Bronchial epithelial cell (primary cell): ENCODE data around the gene TIMM17A. TPM values are rescaled to one million over a fixed set of nuclear protein-coding genes. Genes with fewer than 3 reads are reported as not detected.

Experiments used
- DNase-seq: peaks from one replicate; pipeline ENCODE4 v3.0.0-alpha.2; 2010; ENCODE audit warnings: low read depth
- FAIRE-seq: peaks from 2 replicates; lab custom pipeline; 2011; peaks lifted over from hg19 to GRCh38; lab: Jason Lieb, UNC
- H3K27me3 ChIP-seq: 2 replicates; pipeline ENCODE4 v1.5.1; 2011; ENCODE audit warnings: low read length; ENCODE audit not compliant: control insufficient read depth, insufficient read depth
- H3K36me3 ChIP-seq: 2 replicates; pipeline ENCODE4 v1.5.1; 2011; ENCODE audit warnings: low read length; ENCODE audit not compliant: control insufficient read depth, insufficient read depth
- H3K4me3 ChIP-seq: 2 replicates; pipeline ENCODE4 v1.5.1; 2011; ENCODE audit warnings: mild to moderate bottlenecking, low read depth, low read length, control low read depth
- total RNA-seq: library from RNA; depleted of rRNA; stranded (reverse); fragments of >200 nt; gene quantifications from 2 replicates; pipeline ENCODE4 v1.2.1, GENCODE V29; 2014
- TF ChIP-seq, protein P1 (sequence below): IDR thresholded peaks from 2 replicates; pipeline ENCODE4 v1.5.1; 2011; ENCODE audit warnings: mild to moderate bottlenecking, moderate library complexity, low read length, control low read depth, inconsistent platforms; ENCODE audit not compliant: insufficient read depth, severe bottlenecking

Gene TIMM17A
- total RNA-seq, 1 donor from 2014 or later = 53.4 TPM

DNA sequence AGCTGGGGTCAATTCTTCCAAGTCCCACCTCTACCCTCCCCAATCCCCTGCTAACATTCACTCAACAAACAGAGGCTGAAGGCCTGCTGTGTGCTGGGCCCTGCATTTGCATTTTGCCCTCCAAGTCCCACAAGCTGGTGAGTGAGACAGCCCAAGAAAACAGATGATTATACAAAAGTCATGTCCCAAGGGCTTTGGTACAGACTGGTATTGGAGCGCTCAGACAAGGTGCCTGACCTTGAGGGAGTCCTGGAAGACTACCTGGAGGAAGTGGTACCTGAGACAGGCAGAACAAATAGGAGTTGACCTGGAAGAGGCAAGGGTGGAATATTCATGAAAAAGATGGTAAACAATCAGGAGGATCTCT is 13.2 kb upstream of the TIMM17A start:
- no peak for DNase-seq
- no peak for FAIRE-seq
- TF ChIP-seq, protein P1, sequence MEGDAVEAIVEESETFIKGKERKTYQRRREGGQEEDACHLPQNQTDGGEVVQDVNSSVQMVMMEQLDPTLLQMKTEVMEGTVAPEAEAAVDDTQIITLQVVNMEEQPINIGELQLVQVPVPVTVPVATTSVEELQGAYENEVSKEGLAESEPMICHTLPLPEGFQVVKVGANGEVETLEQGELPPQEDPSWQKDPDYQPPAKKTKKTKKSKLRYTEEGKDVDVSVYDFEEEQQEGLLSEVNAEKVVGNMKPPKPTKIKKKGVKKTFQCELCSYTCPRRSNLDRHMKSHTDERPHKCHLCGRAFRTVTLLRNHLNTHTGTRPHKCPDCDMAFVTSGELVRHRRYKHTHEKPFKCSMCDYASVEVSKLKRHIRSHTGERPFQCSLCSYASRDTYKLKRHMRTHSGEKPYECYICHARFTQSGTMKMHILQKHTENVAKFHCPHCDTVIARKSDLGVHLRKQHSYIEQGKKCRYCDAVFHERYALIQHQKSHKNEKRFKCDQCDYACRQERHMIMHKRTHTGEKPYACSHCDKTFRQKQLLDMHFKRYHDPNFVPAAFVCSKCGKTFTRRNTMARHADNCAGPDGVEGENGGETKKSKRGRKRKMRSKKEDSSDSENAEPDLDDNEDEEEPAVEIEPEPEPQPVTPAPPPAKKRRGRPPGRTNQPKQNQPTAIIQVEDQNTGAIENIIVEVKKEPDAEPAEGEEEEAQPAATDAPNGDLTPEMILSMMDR = no peak
- no peaks in the 10 kb centered on the region for H3K36me3 ChIP-seq
- H3K4me3 ChIP-seq = no peak overlapping the region
- peaks cover 8% of the 10 kb centered on the region for H3K27me3 ChIP-seq

DNA sequence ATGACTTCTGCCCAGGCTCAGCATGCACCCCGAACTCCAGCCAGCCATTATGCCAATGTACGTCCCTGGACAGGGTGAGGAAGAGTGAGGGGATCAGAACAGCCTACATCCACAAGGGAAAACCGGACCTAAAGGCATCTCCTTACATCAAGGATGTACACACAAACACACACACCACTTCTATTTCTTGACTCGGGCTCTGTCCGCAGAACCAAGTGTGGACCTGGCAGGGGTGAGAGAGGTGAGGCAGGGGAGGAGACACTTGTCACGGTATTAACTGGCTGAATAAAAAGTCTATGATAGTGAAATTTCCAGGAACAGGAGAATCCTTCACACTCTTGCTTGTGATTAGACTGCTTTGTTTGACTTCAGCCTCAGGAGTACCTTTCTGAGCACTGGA is 11.3 kb upstream of the TIMM17A start:
- no peak for FAIRE-seq
- no peak for DNase-seq
- Histone ChIP-seq H3K36me3 (no peaks in the 10 kb centered on the region), H3K27me3 (peaks cover 11% of the 10 kb centered on the region), H3K4me3 (no peak overlapping the region)
- TF ChIP-seq, protein P1 = no peak

DNA sequence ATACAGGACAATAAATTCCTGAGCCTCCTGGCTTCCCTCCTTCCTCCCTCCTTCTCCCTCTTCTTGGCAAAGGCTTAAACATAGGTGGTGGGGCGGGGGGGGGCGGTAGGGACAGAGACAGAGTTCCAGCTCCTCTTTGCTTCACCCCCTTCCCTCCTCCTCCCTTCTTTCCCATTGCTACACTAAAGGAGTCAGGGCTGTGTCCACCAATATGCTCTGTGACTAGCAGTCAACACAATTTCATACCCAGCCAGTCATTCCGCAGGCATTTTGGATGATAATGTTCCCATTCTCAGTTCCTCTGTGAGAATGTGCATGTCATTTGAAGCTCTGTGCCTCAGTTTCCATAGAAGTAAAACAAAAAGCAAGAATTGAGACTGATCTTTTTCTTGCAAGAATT is 10.7 kb upstream of the TIMM17A start:
- H3K4me3 ChIP-seq = no peak overlapping the region
- FAIRE-seq (no peak), DNase-seq (no peak)
- TF ChIP-seq, protein P1 = no peak
- peaks cover 11% of the 10 kb centered on the region for H3K27me3 ChIP-seq
- no peaks in the 10 kb centered on the region for H3K36me3 ChIP-seq

DNA sequence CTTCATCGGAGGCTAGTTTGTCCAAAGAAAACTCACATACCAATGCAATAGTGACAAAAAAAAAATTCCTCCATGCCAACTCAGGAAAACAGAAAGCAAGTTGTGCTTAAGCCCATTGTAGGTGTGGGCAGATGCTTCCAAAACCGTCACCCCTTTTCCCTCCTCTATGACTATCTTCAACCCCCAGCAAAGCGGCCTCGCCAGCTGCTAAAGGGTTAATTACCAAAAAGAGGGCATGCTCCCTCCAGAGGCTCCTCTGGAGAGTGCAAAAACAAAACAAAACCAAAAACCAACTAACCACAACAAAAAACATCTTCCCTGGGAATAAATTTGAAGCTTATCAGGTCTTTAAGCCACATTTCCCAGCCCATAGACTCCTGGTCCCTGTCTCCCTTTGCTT is 10.1 kb upstream of the TIMM17A start:
- H3K27me3 ChIP-seq = peaks cover 11% of the 10 kb centered on the region
- H3K36me3 ChIP-seq = no peaks in the 10 kb centered on the region
- FAIRE-seq (no peak), DNase-seq (no peak)
- TF ChIP-seq, protein P1 = peak; percentile 25
- H3K4me3 ChIP-seq = no peak overlapping the region

DNA sequence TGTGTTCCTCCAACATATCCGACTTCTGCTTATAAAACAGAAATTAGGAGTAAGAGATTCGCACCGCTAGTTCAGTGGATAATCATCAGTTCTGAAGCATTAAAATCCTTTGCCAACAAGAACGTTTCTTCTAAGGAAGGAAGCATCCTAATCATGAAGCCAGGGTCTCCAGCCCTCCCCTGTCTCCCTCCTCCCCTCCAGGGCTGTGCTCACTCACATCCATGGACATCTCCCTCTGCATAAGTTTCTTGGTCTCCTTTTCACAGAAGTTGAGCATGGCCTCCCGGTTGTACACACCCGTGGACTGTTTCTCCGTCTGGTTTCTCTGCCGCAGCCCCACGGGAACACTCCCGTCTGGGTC is 9.5 kb upstream of the TIMM17A start:
- Histone ChIP-seq H3K27me3 (peaks cover 11% of the 10 kb centered on the region), H3K4me3 (no peak overlapping the region), H3K36me3 (no peaks in the 10 kb centered on the region)
- TF ChIP-seq, protein P1 = no peak
- FAIRE-seq (no peak), DNase-seq (no peak)

DNA sequence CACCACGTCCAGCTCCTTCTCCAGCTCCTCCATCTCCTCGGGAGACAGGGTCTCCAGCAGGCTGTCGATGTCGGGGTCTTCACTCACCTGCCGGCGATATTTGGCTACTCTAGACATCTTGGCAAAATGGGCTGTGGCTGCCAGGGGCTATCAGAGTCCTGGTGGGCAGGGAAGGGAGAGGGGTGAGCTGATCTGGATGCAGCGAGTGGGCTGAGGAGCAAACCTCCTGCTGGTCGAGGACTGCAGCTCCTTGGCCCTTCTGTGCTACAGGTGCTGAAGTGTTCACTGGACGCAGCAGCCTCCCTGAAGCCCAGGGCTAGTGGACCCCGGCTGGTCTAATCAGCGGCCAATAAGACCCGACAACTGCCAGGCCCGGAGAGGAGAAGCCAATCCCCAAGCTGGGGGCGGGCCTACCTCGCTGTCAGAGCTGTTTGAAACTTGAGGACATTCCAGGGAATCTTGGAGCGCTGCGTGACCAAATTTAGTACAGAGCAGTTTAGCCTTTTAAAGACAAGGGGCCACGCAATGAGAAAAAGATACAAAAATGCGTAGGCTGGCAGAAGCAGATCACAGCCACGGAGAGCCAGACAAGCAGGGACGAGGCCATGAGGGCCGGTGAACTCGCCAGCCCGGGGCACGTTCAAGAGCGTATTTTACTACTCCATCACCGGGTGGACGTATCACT is 8.9 kb upstream of the TIMM17A start, which contains the start of gene LMOD1:
TSS of gene LMOD1 (minus strand) at position 325 of the 685 bp plus-strand sequence. CDS start at position 117, 208 bp downstream.
- TF ChIP-seq, protein P1 = no peak
- Histone ChIP-seq H3K36me3 (no peaks in the 10 kb centered on the region), H3K27me3 (peaks cover 11% of the 10 kb centered on the region), H3K4me3 (no peak within 1 kb of the TSS)
- DNase-seq (peak; percentile 45), FAIRE-seq (no peak)
